Nephron (organoid): ENCODE data around the gene TPCN2.

Experiments
- H3K27ac Mint-ChIP-seq, 3 experiments: 2 replicates each; pipeline ENCODE4 v1.8.0; 2020; ENCODE audit warnings: mixed read lengths in 3 of 3, mild to moderate bottlenecking in 2 of 3, moderate library complexity in 1 of 3
- H3K27me3 Mint-ChIP-seq: 2 replicates; pipeline ENCODE4 v1.8.0; 2021; ENCODE audit warnings: low read depth, mild to moderate bottlenecking, moderate library complexity, mixed read lengths
- H3K36me3 Mint-ChIP-seq: 2 replicates; pipeline ENCODE4 v1.8.0; 2020; ENCODE audit warnings: low read depth, mixed read lengths
- H3K4me1 Mint-ChIP-seq: 2 replicates; pipeline ENCODE4 v1.8.0; 2020; ENCODE audit warnings: mixed read lengths
- H3K4me3 Mint-ChIP-seq, 3 experiments: 2 replicates each; pipeline ENCODE4 v1.8.0; 2020; ENCODE audit warnings: mild to moderate bottlenecking in 3 of 3, mixed read lengths in 3 of 3, moderate library complexity in 2 of 3
- H3K9me3 Mint-ChIP-seq: 2 replicates; pipeline ENCODE4 v1.8.0; 2020; ENCODE audit warnings: mixed read lengths
- TF ChIP-seq, protein P1 (sequence below), 3 experiments: fragments of 200-600 bp; sonication (generic); IDR thresholded peaks; one replicate each; pipeline ENCODE4 v1.5.0; 2021; ENCODE audit warnings: antibody characterized with exemption in 3 of 3; ENCODE audit not compliant: unreplicated experiment in 3 of 3

TPCN2 gene

DNA sequence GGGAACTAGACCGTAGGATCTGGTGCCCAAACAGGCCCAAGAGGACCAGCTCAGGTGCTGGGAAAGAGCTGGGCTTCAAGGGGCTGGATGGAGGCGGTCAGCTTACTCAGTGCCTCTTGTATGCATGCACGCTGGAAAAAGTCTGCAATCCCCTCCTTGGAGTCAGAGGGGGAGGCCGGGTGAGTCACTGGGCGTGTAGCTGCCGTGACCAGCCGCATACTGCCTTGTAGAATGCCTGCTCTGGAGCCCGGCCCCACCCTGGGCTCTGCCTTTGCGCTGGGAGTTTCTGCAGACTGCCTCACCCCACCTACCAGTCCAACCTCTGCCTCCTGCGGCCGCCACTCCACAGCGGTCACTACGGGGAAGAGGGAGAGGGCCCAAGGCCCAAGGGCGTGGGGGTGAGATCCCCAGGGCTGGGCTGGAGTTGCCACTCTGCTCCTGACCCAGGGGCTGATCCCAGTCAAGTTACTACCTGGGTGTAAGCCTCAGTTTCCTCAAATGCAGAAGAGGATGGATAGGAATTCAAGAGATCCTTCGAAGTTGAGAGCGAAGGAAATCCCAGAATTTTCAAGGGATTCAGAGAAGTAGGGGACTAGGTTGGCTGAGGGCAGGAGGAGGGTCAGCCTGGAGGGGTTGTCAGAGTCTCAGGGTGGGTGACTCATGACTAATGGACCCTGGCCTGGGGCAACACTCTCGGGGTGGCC lies 39.8 kb upstream of the TPCN2 start:
- H3K27ac Mint-ChIP-seq = peak overlapping the region; percentile 54 to 79 (median 72)
- H3K4me3 Mint-ChIP-seq = peak overlapping the region; percentile 34 to 58 (median 49)
- H3K27me3 Mint-ChIP-seq = peaks cover 22% of the 10 kb centered on the region
- peaks cover 35% of the 10 kb centered on the region for H3K4me1 Mint-ChIP-seq
- TF ChIP-seq, protein P1, sequence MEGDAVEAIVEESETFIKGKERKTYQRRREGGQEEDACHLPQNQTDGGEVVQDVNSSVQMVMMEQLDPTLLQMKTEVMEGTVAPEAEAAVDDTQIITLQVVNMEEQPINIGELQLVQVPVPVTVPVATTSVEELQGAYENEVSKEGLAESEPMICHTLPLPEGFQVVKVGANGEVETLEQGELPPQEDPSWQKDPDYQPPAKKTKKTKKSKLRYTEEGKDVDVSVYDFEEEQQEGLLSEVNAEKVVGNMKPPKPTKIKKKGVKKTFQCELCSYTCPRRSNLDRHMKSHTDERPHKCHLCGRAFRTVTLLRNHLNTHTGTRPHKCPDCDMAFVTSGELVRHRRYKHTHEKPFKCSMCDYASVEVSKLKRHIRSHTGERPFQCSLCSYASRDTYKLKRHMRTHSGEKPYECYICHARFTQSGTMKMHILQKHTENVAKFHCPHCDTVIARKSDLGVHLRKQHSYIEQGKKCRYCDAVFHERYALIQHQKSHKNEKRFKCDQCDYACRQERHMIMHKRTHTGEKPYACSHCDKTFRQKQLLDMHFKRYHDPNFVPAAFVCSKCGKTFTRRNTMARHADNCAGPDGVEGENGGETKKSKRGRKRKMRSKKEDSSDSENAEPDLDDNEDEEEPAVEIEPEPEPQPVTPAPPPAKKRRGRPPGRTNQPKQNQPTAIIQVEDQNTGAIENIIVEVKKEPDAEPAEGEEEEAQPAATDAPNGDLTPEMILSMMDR (IDR thresholded peaks at IDR 0.05; ENCODE audit: unreplicated experiment in 3 of 3) = no peak
- H3K9me3 Mint-ChIP-seq = no peaks in the 10 kb centered on the region
- no peaks in the 10 kb centered on the region for H3K36me3 Mint-ChIP-seq

DNA sequence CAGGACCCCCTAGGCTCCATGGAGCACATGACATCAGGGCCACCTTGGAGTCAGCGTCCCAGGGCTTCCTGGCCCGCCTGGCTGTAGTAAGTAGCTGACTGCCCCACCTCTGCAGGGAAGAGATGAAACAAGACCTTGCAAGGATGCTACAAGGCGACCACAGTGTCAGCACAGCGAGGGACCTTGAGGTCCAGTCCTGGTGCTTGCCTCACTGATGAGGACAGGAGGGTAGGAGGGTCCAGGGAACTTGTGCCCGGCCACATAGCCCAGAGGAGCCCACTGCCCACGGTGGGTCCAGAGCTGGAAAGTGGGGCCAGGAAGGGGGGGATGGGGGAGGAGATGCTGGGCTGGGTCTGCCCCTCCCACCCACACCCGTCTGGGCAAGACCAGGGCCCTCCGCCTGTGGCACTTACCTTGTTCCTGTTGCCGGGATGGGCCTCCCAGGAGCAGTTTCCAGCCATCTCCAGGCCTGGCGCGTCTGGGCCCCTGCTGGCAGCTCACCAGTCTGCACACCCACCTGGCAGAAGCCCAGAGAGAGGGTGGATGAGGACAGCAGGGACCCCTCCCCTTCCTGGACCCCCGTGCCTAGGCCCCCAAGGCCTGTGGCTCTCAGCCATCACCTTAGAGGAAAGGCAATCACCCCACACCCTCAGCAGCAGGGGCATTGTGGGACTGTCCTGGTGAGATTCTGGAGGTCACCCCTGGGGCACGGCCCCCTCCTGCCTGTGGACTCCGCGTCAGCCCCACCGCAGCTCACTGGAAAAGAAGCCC lies 39.1 kb upstream of the TPCN2 start:
- peak overlapping the region; percentile 54 to 79 (median 72) for H3K27ac Mint-ChIP-seq
- TF ChIP-seq, protein P1 (IDR thresholded peaks at IDR 0.05; ENCODE audit: unreplicated experiment in 3 of 3) = no peak
- peaks cover 40% of the 10 kb centered on the region for H3K4me1 Mint-ChIP-seq
- H3K4me3 Mint-ChIP-seq = peak overlapping the region in 2 of 3 experiments; percentile 36 to 66
- peaks cover 22% of the 10 kb centered on the region for H3K27me3 Mint-ChIP-seq
- H3K36me3 Mint-ChIP-seq = no peaks in the 10 kb centered on the region
- H3K9me3 Mint-ChIP-seq = no peaks in the 10 kb centered on the region

DNA sequence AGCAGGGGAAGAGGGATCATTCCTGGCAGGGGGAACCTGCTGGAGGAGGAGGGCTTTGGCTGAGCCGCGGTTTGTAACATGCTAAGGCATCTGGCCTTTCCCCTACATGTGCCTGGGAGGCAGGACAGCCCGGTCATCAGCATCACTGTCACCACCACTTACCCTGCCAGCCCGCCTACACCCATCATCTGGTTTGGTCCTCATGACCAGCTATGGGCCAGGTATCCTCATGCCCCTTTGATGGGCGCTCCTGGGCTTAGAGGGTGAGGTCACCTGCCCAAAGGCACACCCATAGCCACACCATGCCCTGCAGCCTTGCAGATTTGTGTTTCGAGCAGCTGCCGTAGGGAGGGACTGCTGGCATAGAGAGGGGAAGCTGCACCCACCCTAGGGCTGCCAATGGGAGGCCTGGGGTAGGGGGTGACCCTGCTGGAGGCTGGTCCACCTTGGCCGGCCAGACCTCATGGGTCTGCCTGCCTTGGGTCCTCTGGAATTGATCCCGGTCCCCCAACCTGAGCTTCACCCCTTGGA lies 38.3 kb upstream of the TPCN2 start:
- H3K4me3 Mint-ChIP-seq = peak overlapping the region; percentile 50 to 74 (median 66)
- TF ChIP-seq, protein P1 (IDR thresholded peaks at IDR 0.05; ENCODE audit: unreplicated experiment in 3 of 3) = no peak
- peaks cover 39% of the 10 kb centered on the region for H3K4me1 Mint-ChIP-seq
- no peaks in the 10 kb centered on the region for H3K36me3 Mint-ChIP-seq
- no peaks in the 10 kb centered on the region for H3K9me3 Mint-ChIP-seq
- H3K27ac Mint-ChIP-seq = no peak overlapping the region
- H3K27me3 Mint-ChIP-seq = peaks cover 22% of the 10 kb centered on the region

DNA sequence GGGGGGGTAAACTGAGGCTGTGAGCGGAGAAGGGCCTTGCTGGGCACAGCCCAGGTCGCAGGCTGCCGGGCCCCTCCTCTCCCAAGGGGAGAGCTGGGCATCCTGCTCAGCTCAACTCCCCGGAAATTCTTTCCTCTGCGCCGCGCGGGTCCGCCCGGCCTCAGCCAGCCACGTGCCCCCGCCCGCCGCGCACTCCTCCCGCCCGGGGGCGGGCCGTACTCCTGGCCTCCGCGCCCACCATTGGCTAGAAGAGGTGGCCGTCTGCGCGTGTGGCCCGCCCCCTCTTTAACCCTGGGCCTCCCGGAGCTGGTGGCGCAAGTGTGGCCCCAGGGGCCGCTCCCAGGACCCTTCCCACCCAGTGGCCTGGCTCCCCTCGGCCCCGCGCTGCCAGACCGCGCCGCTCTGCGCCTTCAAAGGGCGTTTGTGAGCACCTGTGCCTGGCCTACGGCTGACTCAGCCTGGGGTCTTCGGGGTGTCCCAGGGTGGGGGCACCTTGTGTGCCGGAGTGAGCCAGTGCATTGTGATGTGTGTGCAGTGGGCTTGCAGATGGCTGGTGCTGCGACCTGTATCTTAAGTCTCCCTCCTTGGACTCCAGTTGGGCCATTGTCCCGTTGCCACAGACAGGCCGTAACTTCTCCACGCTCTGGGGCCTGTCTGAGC lies 37.6 kb upstream of the TPCN2 start:
- peak overlapping the region; percentile 62 to 81 (median 75) for H3K27ac Mint-ChIP-seq
- no peaks in the 10 kb centered on the region for H3K9me3 Mint-ChIP-seq
- peaks cover 38% of the 10 kb centered on the region for H3K4me1 Mint-ChIP-seq
- TF ChIP-seq, protein P1 (IDR thresholded peaks at IDR 0.05; ENCODE audit: unreplicated experiment in 3 of 3) = no peak
- no peaks in the 10 kb centered on the region for H3K36me3 Mint-ChIP-seq
- peaks cover 20% of the 10 kb centered on the region for H3K27me3 Mint-ChIP-seq
- peak overlapping the region; percentile 66 to 85 (median 82) for H3K4me3 Mint-ChIP-seq

DNA sequence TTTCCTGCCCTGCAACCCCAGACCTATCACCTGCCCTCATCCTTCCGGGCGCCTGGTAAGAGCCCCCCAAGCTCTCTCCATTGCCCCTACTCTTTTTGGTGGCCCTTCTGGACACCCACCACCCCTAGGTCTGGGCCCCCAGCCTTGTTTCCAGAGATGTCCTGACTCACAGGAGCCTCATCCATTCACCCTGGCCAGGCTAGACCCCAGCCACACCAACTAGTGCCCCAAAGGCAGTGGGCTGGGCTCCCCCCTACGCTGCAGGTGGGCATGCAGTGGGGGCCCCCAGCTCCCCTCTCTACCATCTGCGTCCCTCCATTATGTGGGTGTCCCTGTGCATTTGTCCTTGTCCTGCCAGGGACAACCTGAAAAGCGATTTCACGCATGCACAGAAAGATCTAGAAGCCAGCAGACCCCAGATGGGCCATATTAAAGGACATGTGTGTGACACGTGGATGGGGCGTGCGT lies 37.1 kb upstream of the TPCN2 start:
- TF ChIP-seq, protein P1 (IDR thresholded peaks at IDR 0.05; ENCODE audit: unreplicated experiment in 3 of 3) = no peak
- no peaks in the 10 kb centered on the region for H3K36me3 Mint-ChIP-seq
- peak overlapping the region; percentile 62 to 81 (median 75) for H3K27ac Mint-ChIP-seq
- H3K4me3 Mint-ChIP-seq = peak overlapping the region; percentile 66 to 85 (median 82)
- peaks cover 37% of the 10 kb centered on the region for H3K4me1 Mint-ChIP-seq
- peaks cover 20% of the 10 kb centered on the region for H3K27me3 Mint-ChIP-seq
- H3K9me3 Mint-ChIP-seq = no peaks in the 10 kb centered on the region
